Endothelial cell (in vitro differentiated cells): ENCODE data around the gene SH3GL3. TPM values are rescaled to one million over a fixed set of nuclear protein-coding genes. Genes with fewer than 3 reads are reported as not detected.
A peak's percentile ranks its signal among the peaks of the same experiment; 100 is the strongest.

ENCODE experiments used
- DNase-seq: peaks from one replicate; pipeline ENCODE4 v3.0.0; 2021; ENCODE audit warnings: low spot score
- H3K27ac Mint-ChIP-seq: one replicate; pipeline ENCODE4 v1.8.0; 2021; ENCODE audit warnings: mixed read lengths, inconsistent platforms; ENCODE audit not compliant: unreplicated experiment
- H3K27me3 Mint-ChIP-seq: one replicate; pipeline ENCODE4 v1.8.0; 2021; ENCODE audit warnings: mild to moderate bottlenecking, moderate library complexity, mixed read lengths, inconsistent platforms; ENCODE audit not compliant: unreplicated experiment
- H3K36me3 Mint-ChIP-seq: one replicate; pipeline ENCODE4 v1.8.0; 2021; ENCODE audit warnings: mild to moderate bottlenecking, low read depth, mixed read lengths, inconsistent platforms; ENCODE audit not compliant: unreplicated experiment
- H3K4me1 Mint-ChIP-seq: one replicate; pipeline ENCODE4 v1.8.0; 2021; ENCODE audit warnings: mild to moderate bottlenecking, mixed read lengths, inconsistent platforms; ENCODE audit not compliant: unreplicated experiment
- H3K4me3 Mint-ChIP-seq: one replicate; pipeline ENCODE4 v1.8.0; 2021; ENCODE audit warnings: mild to moderate bottlenecking, mixed read lengths, inconsistent platforms; ENCODE audit not compliant: unreplicated experiment
- H3K9me3 Mint-ChIP-seq: one replicate; pipeline ENCODE4 v1.8.0; 2021; ENCODE audit warnings: mixed read lengths, inconsistent platforms; ENCODE audit not compliant: unreplicated experiment
- total RNA-seq: library from RNA; stranded (reverse); fragmentation: NEBNext Ultra II Directional; extraction: Animal tissue kit (Norgen Biotek cat#: 25700); gene quantifications from one replicate; pipeline ENCODE4 v1.2.1, GENCODE V29; 2021; ENCODE audit not compliant: unreplicated experiment
- TF ChIP-seq, protein P1 (sequence below): fragments of 200-600 bp; sonication (generic); IDR thresholded peaks from one replicate; pipeline ENCODE4 v1.5.0; 2021; ENCODE audit warnings: antibody characterized with exemption; ENCODE audit not compliant: unreplicated experiment

The SH3GL3 gene
- total RNA-seq, 1 donor from 2014 or later: 9.4 TPM

DNA sequence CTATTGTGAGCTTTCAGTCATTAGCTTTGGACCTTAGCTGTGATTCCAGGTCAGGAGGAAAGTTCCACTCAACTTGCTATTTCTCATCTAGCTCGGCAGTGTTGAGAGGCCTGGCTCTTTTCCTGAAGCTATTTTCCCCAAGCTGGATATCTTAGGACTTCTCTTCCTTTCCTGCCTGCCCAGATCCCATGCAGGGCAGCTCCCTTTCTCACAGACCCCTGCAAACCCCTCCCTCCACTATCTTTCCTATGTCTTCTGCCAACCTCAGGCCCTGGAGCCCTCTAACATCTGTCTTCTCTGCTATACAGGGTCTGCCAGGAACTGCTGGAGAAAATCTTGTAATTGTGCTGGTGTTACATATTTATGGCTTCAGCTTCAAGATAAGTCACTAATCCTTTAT is 49.6 kb downstream of the SH3GL3 start:
- Mint-ChIP-seq H3K27me3 (peaks cover 8% of the 10 kb centered on the region), H3K4me3 (no peak overlapping the region), H3K27ac (no peak overlapping the region), H3K9me3 (peaks cover 12% of the 10 kb centered on the region), H3K36me3 (peaks cover 15% of the 10 kb centered on the region), H3K4me1 (peaks cover 12% of the 10 kb centered on the region)
- TF ChIP-seq, protein P1, sequence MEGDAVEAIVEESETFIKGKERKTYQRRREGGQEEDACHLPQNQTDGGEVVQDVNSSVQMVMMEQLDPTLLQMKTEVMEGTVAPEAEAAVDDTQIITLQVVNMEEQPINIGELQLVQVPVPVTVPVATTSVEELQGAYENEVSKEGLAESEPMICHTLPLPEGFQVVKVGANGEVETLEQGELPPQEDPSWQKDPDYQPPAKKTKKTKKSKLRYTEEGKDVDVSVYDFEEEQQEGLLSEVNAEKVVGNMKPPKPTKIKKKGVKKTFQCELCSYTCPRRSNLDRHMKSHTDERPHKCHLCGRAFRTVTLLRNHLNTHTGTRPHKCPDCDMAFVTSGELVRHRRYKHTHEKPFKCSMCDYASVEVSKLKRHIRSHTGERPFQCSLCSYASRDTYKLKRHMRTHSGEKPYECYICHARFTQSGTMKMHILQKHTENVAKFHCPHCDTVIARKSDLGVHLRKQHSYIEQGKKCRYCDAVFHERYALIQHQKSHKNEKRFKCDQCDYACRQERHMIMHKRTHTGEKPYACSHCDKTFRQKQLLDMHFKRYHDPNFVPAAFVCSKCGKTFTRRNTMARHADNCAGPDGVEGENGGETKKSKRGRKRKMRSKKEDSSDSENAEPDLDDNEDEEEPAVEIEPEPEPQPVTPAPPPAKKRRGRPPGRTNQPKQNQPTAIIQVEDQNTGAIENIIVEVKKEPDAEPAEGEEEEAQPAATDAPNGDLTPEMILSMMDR: no peak
- DNase-seq: no peak

DNA sequence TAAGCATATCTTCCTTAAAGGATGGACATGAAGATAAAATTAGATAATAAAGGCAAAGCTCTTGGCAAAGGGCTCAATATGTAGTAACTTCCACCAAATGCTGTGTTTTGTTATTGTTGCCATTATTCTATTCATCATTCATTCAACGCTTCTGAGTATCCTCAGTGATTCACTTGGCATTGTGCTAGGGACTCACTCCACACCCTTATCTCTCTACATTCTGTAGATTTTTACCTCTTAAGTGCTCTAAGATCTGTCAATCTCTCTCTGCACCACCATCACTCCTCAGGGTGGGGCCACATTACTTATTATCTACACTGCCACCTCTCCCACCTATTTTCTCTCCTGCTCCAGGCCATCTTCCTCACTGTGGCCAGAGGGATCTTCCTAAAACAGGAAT is 51.2 kb downstream of the SH3GL3 start:
- Mint-ChIP-seq H3K27me3 (peaks cover 5% of the 10 kb centered on the region), H3K36me3 (peaks cover 15% of the 10 kb centered on the region), H3K4me1 (peaks cover 12% of the 10 kb centered on the region), H3K4me3 (peak overlapping the region; percentile 66), H3K9me3 (peaks cover 12% of the 10 kb centered on the region), H3K27ac (peak overlapping the region; percentile 97)
- no peak for DNase-seq
- TF ChIP-seq, protein P1: no peak

DNA sequence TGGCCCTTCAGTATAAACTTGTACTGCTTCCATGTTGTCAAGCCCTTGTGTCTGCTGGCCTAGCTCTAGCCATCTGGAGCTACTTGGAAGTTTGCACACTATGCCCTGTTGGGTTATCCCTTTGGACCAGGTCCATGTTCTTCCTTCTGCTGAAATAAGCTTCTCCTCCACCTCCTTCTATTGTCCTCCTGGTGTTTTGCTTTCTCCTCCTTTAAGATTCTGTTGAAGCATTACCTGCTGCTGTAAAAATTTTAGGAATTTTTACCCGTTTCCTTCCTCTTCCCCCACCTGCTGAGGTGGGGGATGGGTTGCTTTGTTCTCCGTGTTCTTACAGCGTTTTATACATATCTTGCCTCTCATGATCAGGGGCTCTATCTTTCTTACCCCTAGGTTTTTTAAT is 51.7 kb downstream of the SH3GL3 start:
- Mint-ChIP-seq H3K4me3 (peak overlapping the region; percentile 66), H3K9me3 (peaks cover 12% of the 10 kb centered on the region), H3K27ac (peak overlapping the region; percentile 97), H3K36me3 (peaks cover 15% of the 10 kb centered on the region), H3K27me3 (peaks cover 2% of the 10 kb centered on the region), H3K4me1 (peaks cover 12% of the 10 kb centered on the region)
- TF ChIP-seq, protein P1: no peak
- peak; percentile 36 for DNase-seq

DNA sequence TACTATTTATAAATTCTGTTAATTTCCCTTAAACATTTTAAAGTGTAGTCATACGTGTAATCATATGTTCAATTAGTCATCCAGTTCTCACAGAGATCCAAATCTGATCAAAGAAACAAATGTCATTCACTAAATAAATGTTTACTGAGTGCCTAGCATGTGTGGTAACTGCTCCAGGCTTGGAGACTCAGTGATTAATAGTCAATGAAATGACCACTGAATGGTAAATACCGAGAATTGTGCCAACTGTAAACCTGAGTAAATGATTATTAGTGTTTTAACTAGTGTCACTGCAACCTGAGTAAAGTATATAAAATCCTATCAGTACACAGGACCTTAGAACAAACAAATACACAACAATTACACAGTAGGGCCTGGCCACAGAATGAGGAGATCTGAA is 52.3 kb downstream of the SH3GL3 start:
- no peak for DNase-seq
- Mint-ChIP-seq H3K27ac (peak overlapping the region; percentile 0), H3K4me3 (no peak overlapping the region)

DNA sequence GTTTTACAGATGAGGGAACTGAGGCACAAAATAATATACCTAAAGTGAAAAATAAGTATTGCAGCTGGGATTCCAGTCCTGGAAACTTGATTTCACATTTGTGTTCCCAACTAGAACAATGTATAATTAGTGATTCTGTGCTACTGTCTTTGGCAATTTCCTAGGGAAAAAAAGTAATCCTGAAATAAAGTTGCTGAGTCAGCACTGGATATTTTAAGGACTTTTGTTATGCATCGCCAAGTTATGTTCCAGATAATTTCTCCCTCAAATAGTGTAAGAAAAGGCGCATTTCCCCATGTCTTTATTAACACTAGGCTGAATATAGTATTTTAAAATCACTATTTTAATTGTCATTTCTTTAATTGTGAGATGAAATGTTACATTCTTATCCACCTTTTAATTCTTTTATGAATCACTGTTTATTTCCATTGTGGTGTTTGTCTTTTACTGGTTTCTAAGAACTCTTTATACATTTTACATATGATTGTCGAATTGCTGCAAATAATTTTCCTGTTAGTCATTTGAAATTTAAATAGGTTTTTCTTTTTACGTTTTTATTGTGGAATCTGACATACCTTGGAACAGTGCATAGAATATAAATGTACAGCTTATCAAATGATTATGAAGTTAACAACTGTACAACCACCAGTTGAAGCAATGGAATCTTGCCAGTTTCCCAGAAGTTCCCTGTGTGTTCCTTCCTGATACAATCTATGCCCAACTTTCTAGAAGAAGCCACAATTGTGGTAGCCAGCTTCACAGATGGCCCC is 56.6 kb downstream of the SH3GL3 start:
- TF ChIP-seq, protein P1: no peak
- peaks cover under 1% of the 10 kb centered on the region for H3K36me3 Mint-ChIP-seq
- DNase-seq: no peak
- H3K9me3 Mint-ChIP-seq: peaks cover 2% of the 10 kb centered on the region
- no peak overlapping the region for H3K4me3 Mint-ChIP-seq
- no peaks in the 10 kb centered on the region for H3K27me3 Mint-ChIP-seq
- peaks cover 2% of the 10 kb centered on the region for H3K4me1 Mint-ChIP-seq
- H3K27ac Mint-ChIP-seq: no peak overlapping the region

More for the DNA sequence above, 52.3 kb downstream of the SH3GL3 start:
- Mint-ChIP-seq H3K27me3 (no peaks in the 10 kb centered on the region), H3K36me3 (peaks cover 15% of the 10 kb centered on the region), H3K4me1 (peaks cover 12% of the 10 kb centered on the region), H3K9me3 (peaks cover 12% of the 10 kb centered on the region)
- TF ChIP-seq, protein P1: no peak
